Ovary (tissue), 10 donors: ENCODE results near the gene RWDD1. TPM values are rescaled to one million over a fixed set of nuclear protein-coding genes. Genes with fewer than 3 reads are reported as not detected.
A peak's percentile ranks its signal among the peaks of the same experiment; 100 is the strongest.

ENCODE experiments used
- DNase-seq, 5 donors: peaks; one replicate each; pipeline ENCODE4 v3.0.0-alpha.2; 2019 to 2020
- H3K27ac ChIP-seq, 2 donors: fragments of 200-600 bp; one replicate each; pipeline versions ENCODE4 v1.5.1 to v1.8.0; 2019 to 2022
- H3K27me3 ChIP-seq: fragments of 200-600 bp; one replicate; pipeline ENCODE4 v1.8.0; 2022
- H3K36me3 ChIP-seq: fragments of 200-600 bp; sonication (generic); one replicate; pipeline ENCODE4 v1.5.1; 2019
- H3K4me1 ChIP-seq: one replicate; pipeline ENCODE4 v1.8.1; 2013; ENCODE audit warnings: mild to moderate bottlenecking, moderate library complexity; ENCODE audit not compliant: insufficient read depth
- H3K4me3 ChIP-seq: fragments of 200-600 bp; sonication (generic); one replicate; pipeline ENCODE4 v1.5.1; 2017
- H3K9me3 ChIP-seq, 2 donors: fragments of 200-600 bp in 1 of 2; sonication (generic) in 1 of 2; one replicate each; pipeline versions ENCODE4 v1.5.1 to v1.8.1; 2013 to 2019; ENCODE audit warnings: mild to moderate bottlenecking in 1 of 2, moderate library complexity in 1 of 2
- EP300 ChIP-seq: sonication (generic); formaldehyde crosslinking; IDR thresholded peaks from one replicate; pipeline ENCODE4 v1.6.1; 2017; ENCODE audit warnings: antibody characterized with exemption
- POLR2A ChIP-seq: fragments of 450-650 bp; IDR thresholded peaks from one replicate; pipeline ENCODE4 v1.6.1; 2017; ENCODE audit warnings: antibody characterized with exemption, mild to moderate bottlenecking, moderate library complexity
- WGBS, 3 donors: extraction: QIAGEN DNeasy Blood & Tissue Kit in 1 of 3; methylation state at CpG; one replicate each; pipeline versions ENCODE4 v1.1.5 to v1.1.7; 2013 to 2017; 5-methylcytosine and 5-hydroxymethylcytosine counted together
- intact Hi-C, 4 donors: fragments of 100-400 bp; cut with DNase I; formaldehyde crosslinking; loops; one replicate each; pipeline versions ENCODE4 v1.11.0 to v1.15.1; 2022 to 2023
- long read RNA-seq, 3 donors: library from polyadenylated mRNA in 2 of 3; unstranded in 2 of 3; transcript quantifications; one replicate each; pipeline ENCODE4 v2.0.0 and lab custom pipeline, GENCODE V29; 2021 to 2026
- polyA plus RNA-seq, 2 donors: library from polyadenylated mRNA; stranded (reverse); fragments of 200-250 nt in 1 of 2; fragments of 350-450 nt in 1 of 2; fragmentation: Illumina TruSeq in 1 of 2; extraction: RNeasy Lipid Tissue Mini Kit (QIAGEN cat#74804) in 1 of 2; gene quantifications; one replicate each; pipeline ENCODE4 v1.2.3, GENCODE V29; 2013 to 2014
- total RNA-seq, 7 donors: library from RNA; depleted of rRNA in 2 of 7; stranded (reverse); fragments of >200 nt in 2 of 7; fragmentation: NEBNext Ultra II Directional in 3 of 7; extraction: Animal tissue kit (Norgen Biotek cat#: 25700) in 3 of 7; gene quantifications; one replicate each; pipeline versions ENCODE4 v1.1.0 to v1.2.4, GENCODE V29; 2016 to 2023
- TF ChIP-seq, protein P1 (sequence below), 3 donors: fragments of 450-650 bp in 2 of 3; fragments of 200-600 bp in 1 of 3; IDR thresholded peaks; one replicate each; pipeline versions ENCODE4 v1.5.1 to v1.8.0; 2016 to 2022; ENCODE audit warnings: antibody characterized with exemption in 3 of 3, mild to moderate bottlenecking in 1 of 3
- donor health status: DM: no; HTN: no; CAD: no; lungs with moderate emphysema.
- donor health status: DM: no; HTN: no; CAD: no.
- donor health status: Bipolar disorder and iron deficiency.
- donor health status: DM: yes; HTN: yes; CAD: no.
- donor health status: DM: no; HTN: no; CAD: no.
- donor health status: DM: yes; HTN: yes; CAD: no.

Gene RWDD1, protein sequence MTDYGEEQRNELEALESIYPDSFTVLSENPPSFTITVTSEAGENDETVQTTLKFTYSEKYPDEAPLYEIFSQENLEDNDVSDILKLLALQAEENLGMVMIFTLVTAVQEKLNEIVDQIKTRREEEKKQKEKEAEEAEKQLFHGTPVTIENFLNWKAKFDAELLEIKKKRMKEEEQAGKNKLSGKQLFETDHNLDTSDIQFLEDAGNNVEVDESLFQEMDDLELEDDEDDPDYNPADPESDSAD
- 10 to 100 TPM; 36.5 to 53.0 (median 48.8) TPM for total RNA-seq
- 10 to 100 TPM; 56.8 to 82.2 TPM for polyA plus RNA-seq
- long read RNA-seq, donor 1, full-length matches to known transcripts = 24 of 45 reads
- long read RNA-seq, donor 1, partial matches to known transcripts = 17 of 45 reads
- long read RNA-seq, donor 1, other reads (novel, unspliced or antisense) = 4 of 45 reads
- long read RNA-seq, donor 2, full-length matches to known transcripts = 32 of 32 reads
- long read RNA-seq, donor 2, partial matches to known transcripts = 0 of 32 reads
- long read RNA-seq, donor 2, other reads (novel, unspliced or antisense) = 0 of 32 reads
- long read RNA-seq, donor 3, full-length matches to known transcripts = 77 of 88 reads
- long read RNA-seq, donor 3, partial matches to known transcripts = 4 of 88 reads
- long read RNA-seq, donor 3, other reads (novel, unspliced or antisense) = 7 of 88 reads

DNA sequence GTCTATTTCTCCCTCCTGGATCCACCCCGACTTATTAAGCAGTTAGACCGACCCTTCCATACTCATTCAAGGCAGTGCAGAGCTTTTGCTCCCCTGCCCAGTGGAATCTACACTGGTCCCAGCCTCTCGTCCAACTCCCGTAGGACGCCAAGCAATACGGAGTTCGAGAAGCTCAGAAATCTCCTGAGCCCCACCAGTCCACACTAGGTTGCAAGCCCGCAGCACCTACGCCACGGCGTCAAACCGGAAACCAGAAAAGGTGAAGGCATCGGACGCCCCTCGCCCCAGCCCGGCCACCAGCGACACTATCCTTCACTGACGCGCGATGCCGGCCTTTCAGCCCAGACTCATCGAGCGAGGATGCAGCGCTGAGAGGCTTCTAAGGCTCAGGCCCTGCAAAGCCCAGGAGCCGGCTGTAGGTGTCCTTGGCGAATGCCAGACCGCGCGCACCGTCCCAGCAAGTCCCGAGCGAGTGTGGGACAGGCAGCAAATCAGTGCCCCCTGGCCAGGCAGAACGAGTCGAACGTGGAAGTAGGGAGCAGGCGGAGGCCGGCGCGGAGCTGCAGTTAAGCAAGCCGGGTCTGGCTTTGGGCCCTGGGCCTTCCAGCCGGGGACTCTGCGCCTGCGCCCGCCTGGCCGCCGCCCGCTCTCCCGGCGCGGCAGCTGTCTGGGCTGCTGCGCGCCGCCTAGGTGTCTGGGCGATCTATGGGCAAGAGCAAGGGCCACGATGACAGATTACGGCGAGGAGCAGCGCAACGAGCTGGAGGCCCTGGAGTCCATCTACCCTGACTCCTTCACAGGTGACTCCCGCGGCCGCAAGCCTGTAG lies at the start of gene RWDD1:
Gene RWDD1, plus strand, starts transcription at position 649 of the 827 bp plus-strand sequence. Its CDS starts 79 bp downstream, at position 728.
- Histone ChIP-seq H3K9me3 (no peaks in the 10 kb centered on the region), H3K4me1 (peaks cover 2% of the 10 kb centered on the region), H3K4me3 (peak within 1 kb of the TSS; percentile 62), H3K27ac (peak within 1 kb of the TSS; percentile 24 to 79), H3K27me3 (no peaks in the 10 kb centered on the region), H3K36me3 (no peaks in the 10 kb centered on the region)
- DNase-seq = peak; percentile 97 to 99 (median 98)
- TF ChIP-seq, protein P1, sequence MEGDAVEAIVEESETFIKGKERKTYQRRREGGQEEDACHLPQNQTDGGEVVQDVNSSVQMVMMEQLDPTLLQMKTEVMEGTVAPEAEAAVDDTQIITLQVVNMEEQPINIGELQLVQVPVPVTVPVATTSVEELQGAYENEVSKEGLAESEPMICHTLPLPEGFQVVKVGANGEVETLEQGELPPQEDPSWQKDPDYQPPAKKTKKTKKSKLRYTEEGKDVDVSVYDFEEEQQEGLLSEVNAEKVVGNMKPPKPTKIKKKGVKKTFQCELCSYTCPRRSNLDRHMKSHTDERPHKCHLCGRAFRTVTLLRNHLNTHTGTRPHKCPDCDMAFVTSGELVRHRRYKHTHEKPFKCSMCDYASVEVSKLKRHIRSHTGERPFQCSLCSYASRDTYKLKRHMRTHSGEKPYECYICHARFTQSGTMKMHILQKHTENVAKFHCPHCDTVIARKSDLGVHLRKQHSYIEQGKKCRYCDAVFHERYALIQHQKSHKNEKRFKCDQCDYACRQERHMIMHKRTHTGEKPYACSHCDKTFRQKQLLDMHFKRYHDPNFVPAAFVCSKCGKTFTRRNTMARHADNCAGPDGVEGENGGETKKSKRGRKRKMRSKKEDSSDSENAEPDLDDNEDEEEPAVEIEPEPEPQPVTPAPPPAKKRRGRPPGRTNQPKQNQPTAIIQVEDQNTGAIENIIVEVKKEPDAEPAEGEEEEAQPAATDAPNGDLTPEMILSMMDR (IDR thresholded peaks at IDR 0.05) = no peak
- peak; percentile 67 for TF ChIP-seq POLR2A
- intact Hi-C loops = no loop called here
- WGBS, 3 donors = 0 to 1% (median 0%) methylated on average over 54 to 62 of the region's 62 CpGs

DNA sequence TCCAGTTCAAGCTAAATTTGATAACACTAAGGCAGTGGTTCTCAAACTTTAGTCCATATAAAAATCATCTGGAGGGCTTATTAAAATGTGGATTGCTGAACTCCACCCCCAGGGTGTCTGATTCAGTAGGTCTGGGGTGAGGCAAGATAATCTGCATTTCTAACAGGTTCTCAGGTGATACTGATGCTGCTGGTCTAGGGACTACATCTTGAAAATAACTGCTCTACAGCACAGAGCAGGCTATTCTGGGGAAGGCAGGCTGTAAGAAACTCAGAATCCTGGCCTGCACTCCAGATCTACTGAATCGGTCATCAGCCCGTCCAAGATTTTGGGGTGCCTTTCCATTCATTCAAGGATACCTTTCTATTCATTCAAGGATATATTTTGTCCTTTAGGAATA lies 48.4 kb upstream of the RWDD1 start:
- Histone ChIP-seq H3K9me3 (no peaks in the 10 kb centered on the region), H3K27ac (no peak overlapping the region), H3K27me3 (no peaks in the 10 kb centered on the region), H3K4me1 (no peaks in the 10 kb centered on the region), H3K4me3 (no peak overlapping the region), H3K36me3 (no peaks in the 10 kb centered on the region)
- no peak for DNase-seq
- TF ChIP-seq POLR2A (no peak), EP300 (no peak)
- TF ChIP-seq, protein P1 (IDR thresholded peaks at IDR 0.05) = no peak
- intact Hi-C loops = no loop called here
- WGBS, 3 donors = 80 to 95% (median 91%) methylated on average over 2 of the region's 2 CpGs

DNA sequence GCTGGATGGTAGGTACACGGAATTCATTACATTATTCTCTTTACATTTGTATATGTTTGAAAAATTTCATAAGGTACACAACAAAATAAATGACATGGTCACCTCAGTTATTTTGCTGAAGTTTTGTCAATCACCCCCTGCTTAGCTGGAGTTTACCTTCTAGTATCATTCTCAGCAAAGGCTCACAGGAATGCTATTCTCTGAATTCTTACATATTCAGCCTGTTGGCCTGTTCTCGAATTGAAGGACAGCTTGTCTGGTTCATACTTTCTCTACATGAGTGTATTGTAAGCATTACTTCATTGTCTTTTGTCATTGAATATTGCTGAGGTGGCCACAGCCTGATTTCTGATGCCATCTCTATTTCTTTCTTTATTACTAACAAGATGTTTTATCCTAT lies 47.1 kb upstream of the RWDD1 start:
- DNase-seq = no peak
- intact Hi-C loops = no loop called here
- no peak for TF ChIP-seq POLR2A
- 65 to 92% (median 89%) methylated on average over 2 of the region's 2 CpGs for WGBS, 3 donors
- Histone ChIP-seq H3K9me3 (no peaks in the 10 kb centered on the region), H3K27ac (no peak overlapping the region), H3K4me3 (no peak overlapping the region), H3K36me3 (no peaks in the 10 kb centered on the region), H3K4me1 (peaks cover 2% of the 10 kb centered on the region), H3K27me3 (no peaks in the 10 kb centered on the region)

DNA sequence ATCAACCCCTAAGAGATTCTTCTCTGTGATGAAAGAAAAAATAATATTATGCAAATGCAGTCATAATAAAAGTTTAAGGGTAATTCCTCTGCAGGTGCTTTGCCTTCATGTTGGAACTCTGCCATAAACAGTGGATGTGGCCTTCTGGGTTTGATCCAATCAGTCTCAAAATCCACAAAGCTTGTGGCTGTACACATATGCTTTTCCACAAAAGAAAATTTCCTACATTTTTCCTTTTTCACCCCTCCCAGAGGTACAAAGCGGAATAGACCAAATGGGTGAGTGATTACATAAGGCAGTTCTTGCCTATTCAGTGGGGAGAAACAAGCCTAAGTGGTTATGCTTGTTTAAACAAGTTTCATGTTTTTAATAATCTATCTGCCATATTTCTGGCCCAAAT lies 43.2 kb upstream of the RWDD1 start:
- Histone ChIP-seq H3K27ac (no peak overlapping the region), H3K4me3 (no peak overlapping the region), H3K36me3 (no peaks in the 10 kb centered on the region), H3K9me3 (no peaks in the 10 kb centered on the region), H3K4me1 (peaks cover 2% of the 10 kb centered on the region), H3K27me3 (no peaks in the 10 kb centered on the region)
- intact Hi-C loops = no loop called here
- TF ChIP-seq POLR2A (no peak), EP300 (no peak)
- TF ChIP-seq, protein P1 (IDR thresholded peaks at IDR 0.05) = no peak
- no peak for DNase-seq
- WGBS, 3 donors = 85 to 93% (median 88%) methylated on average over 1 of the region's 1 CpG
